HFF-Myc (cell line): ENCODE measurements around the gene ST6GAL2.
A peak's percentile ranks its signal among the peaks of the same experiment; 100 is the strongest.

Experiments
- DNase-seq: peaks from one replicate; pipeline ENCODE4 v3.0.0-alpha.2; 2011; ENCODE audit warnings: low read depth; ENCODE audit errors: extremely low read depth
- H3K4me3 ChIP-seq: replicated peaks from 2 replicates; pipeline ENCODE4 v1.5.1; 2011; ENCODE audit warnings: low read depth, mild to moderate bottlenecking, control low read depth, low read length
- CTCF ChIP-seq: IDR thresholded peaks from 2 replicates; pipeline ENCODE4 v1.5.1; 2012; ENCODE audit warnings: mild to moderate bottlenecking, low read depth, low read length, control low read depth; ENCODE audit errors: missing control alignments

ST6GAL2 gene

GRCh38 chr2:106885971-106886915, at the start of gene ST6GAL2:
Gene ST6GAL2, minus strand, starts transcription at chr2:106886167. Its CDS starts 42,190 bp downstream, at chr2:106843977.
- TF ChIP-seq CTCF: no peak
- peak within 1 kb of the TSS; percentile 51 for H3K4me3 ChIP-seq
- no peak for DNase-seq

GRCh38 chr2:106932644-106933043, 46.7 kb upstream of the ST6GAL2 start:
- TF ChIP-seq CTCF: peak; percentile 16
- H3K4me3 ChIP-seq: no peak overlapping the region
- no peak for DNase-seq

GRCh38 chr2:106931717-106932335, 45.9 kb upstream of the ST6GAL2 start:
- TF ChIP-seq CTCF: no peak
- no peak for DNase-seq
- H3K4me3 ChIP-seq: no peak overlapping the region

GRCh38 chr2:106921451-106921850, 35.5 kb upstream of the ST6GAL2 start:
- no peak for TF ChIP-seq CTCF
- no peak for DNase-seq
- H3K4me3 ChIP-seq: no peak overlapping the region

GRCh38 chr2:106919012-106919411, 33.0 kb upstream of the ST6GAL2 start:
- TF ChIP-seq CTCF: no peak
- DNase-seq: no peak
- H3K4me3 ChIP-seq: no peak overlapping the region

- TF ChIP-seq CTCF: no peak
- no peak overlapping the region for H3K4me3 ChIP-seq
These were observed 18.3 kb upstream of the ST6GAL2 start for GRCh38 chr2:106904242-106904641.

More at GRCh38 chr2:106904242-106904641, 18.3 kb upstream of the ST6GAL2 start:
- DNase-seq: no peak
